Gastrocnemius medialis (tissue), 4 donors: ENCODE data around the gene MGA. TPM values are rescaled to one million over a fixed set of nuclear protein-coding genes. Genes with fewer than 3 reads are reported as not detected.

Experiments
- ATAC-seq, 2 donors: fragments of 150-250 bp; one replicate each; pipeline ENCODE4 v1.9.1; 2016
- DNase-seq, 2 donors: peaks; one replicate each; pipeline ENCODE4 v3.0.0-alpha.2; 2019
- H3K27ac ChIP-seq, 4 donors: fragments of 200-600 bp; sonication (generic); 1 replicate in 1 of 4; 2 replicates in 3 of 4; pipeline ENCODE4 v1.5.1; 2016 to 2018; ENCODE audit warnings: mild to moderate bottlenecking in 2 of 4, moderate library complexity in 1 of 4
- H3K27me3 ChIP-seq, 3 donors: fragments of 200-600 bp; sonication (generic) in 2 of 3; 1 replicate in 1 of 3; 2 replicates in 2 of 3; pipeline versions ENCODE4 v1.5.1 to v1.6.0; 2016 to 2019; ENCODE audit warnings: mild to moderate bottlenecking in 1 of 3, moderate library complexity in 1 of 3
- H3K36me3 ChIP-seq, 2 donors: fragments of 200-600 bp; sonication (generic) in 1 of 2; one replicate each; pipeline ENCODE4 v1.5.1; 2017 to 2018
- H3K4me1 ChIP-seq, 2 donors: fragments of 200-600 bp; sonication (generic) in 1 of 2; one replicate each; pipeline ENCODE4 v1.5.1; 2016 to 2017; ENCODE audit warnings: mild to moderate bottlenecking in 2 of 2
- H3K4me3 ChIP-seq, 4 donors: fragments of 200-600 bp; sonication (generic) in 3 of 4; 1 replicate in 1 of 4; 2 replicates in 3 of 4; pipeline ENCODE4 v1.5.1; 2016 to 2019; ENCODE audit warnings: mild to moderate bottlenecking in 2 of 4
- H3K9me3 ChIP-seq, 3 donors: fragments of 200-600 bp; sonication (generic) in 2 of 3; 1 replicate in 1 of 3; 2 replicates in 2 of 3; pipeline ENCODE4 v1.5.1; 2016 to 2019
- CTCF ChIP-seq, 5 experiments: fragments of 450-650 bp in 3 of 5; fragments of 200-600 bp in 2 of 5; sonication (generic) in 2 of 5; IDR thresholded peaks in 4 of 5; conservative IDR thresholded peaks in 1 of 5; 1 replicate in 4 of 5; 2 replicates in 1 of 5; pipeline ENCODE4 v1.5.1; 2016 to 2019; ENCODE audit warnings: antibody characterized with exemption in 5 of 5, mild to moderate bottlenecking in 3 of 5, moderate library complexity in 3 of 5
- POLR2A ChIP-seq, 2 donors: fragments of 450-650 bp; IDR thresholded peaks; one replicate each; pipeline ENCODE4 v1.6.1; 2017; ENCODE audit warnings: antibody characterized with exemption in 2 of 2, mild to moderate bottlenecking in 2 of 2, moderate library complexity in 2 of 2
- in situ Hi-C, 4 donors: fragments of 200-750 bp; cut with MboI; loops; one replicate each; pipeline versions ENCODE4 v1.15.0 to v1.8.0; 2017; ENCODE audit warnings: low sequenced_read_pairs in 4 of 4
- intact Hi-C: fragments of 100-400 bp; cut with DNase I; formaldehyde crosslinking; loops from one replicate; pipeline ENCODE4 v1.15.1; 2023; ENCODE audit warnings: low total_unique reads
- total RNA-seq, 4 donors: library from RNA; depleted of rRNA; stranded (reverse); fragments of >200 nt; gene quantifications; one replicate each; pipeline versions ENCODE4 v1.1.0 to v1.2.3, GENCODE V29; 2016

MGA gene
- total RNA-seq, 4 donors from 2014 or later, result 17.0 to 27.8 (median 23.6) TPM

- ATAC-seq, result no peak
- TF ChIP-seq POLR2A (IDR thresholded peaks at IDR 0.05) (no peak), CTCF (IDR thresholded peaks at IDR 0.05 in 4 of 5, conservative IDR thresholded peaks at IDR 0.05 in 1 of 5) (no peak)
Observed at GRCh38 chr15:41698779-41699178, 38.6 kb downstream of the MGA start.

GRCh38 chr15:41703120-41703519, 42.9 kb downstream of the MGA start:
- no peak for TF ChIP-seq POLR2A (IDR thresholded peaks at IDR 0.05)
- no peak for TF ChIP-seq CTCF (IDR thresholded peaks at IDR 0.05 in 4 of 5, conservative IDR thresholded peaks at IDR 0.05 in 1 of 5)
- Histone ChIP-seq H3K4me3 (no peak overlapping the region), H3K27me3 (no peaks in the 10 kb centered on the region), H3K4me1 (peaks cover 0 to 4% of the 10 kb centered on the region in 2 donors), H3K27ac (no peak overlapping the region), H3K36me3 (peaks cover 0 to under 1% of the 10 kb centered on the region in 2 donors), H3K9me3 (no peaks in the 10 kb centered on the region)
- ATAC-seq (no peak), DNase-seq (no peak)
- in situ Hi-C loops, result no loop called here
- intact Hi-C loops, result no loop called here

More at GRCh38 chr15:41698779-41699178, 38.6 kb downstream of the MGA start:
- no peak for DNase-seq
- Histone ChIP-seq H3K9me3 (no peaks in the 10 kb centered on the region), H3K27me3 (no peaks in the 10 kb centered on the region), H3K4me1 (peaks cover 0 to 4% of the 10 kb centered on the region in 2 donors), H3K27ac (no peak overlapping the region), H3K4me3 (no peak overlapping the region), H3K36me3 (peaks cover 0 to 7% of the 10 kb centered on the region in 2 donors)
- intact Hi-C loops (no loop called here), in situ Hi-C loops (no loop called here)

GRCh38 chr15:41713047-41713446, 52.8 kb downstream of the MGA start:
- DNase-seq, result no peak
- no peak for TF ChIP-seq CTCF (IDR thresholded peaks at IDR 0.05 in 4 of 5, conservative IDR thresholded peaks at IDR 0.05 in 1 of 5)
- TF ChIP-seq POLR2A (IDR thresholded peaks at IDR 0.05), result no peak

GRCh38 chr15:41714291-41714690, 54.1 kb downstream of the MGA start:
- in situ Hi-C loops (no loop called here), intact Hi-C loops (no loop called here)
- H3K27ac ChIP-seq, result no peak overlapping the region
- no peaks in the 10 kb centered on the region for H3K4me1 ChIP-seq
- H3K4me3 ChIP-seq, result no peak overlapping the region
- peaks cover 0 to 40% of the 10 kb centered on the region in 2 donors for H3K36me3 ChIP-seq
- H3K9me3 ChIP-seq, result no peaks in the 10 kb centered on the region
- TF ChIP-seq POLR2A (IDR thresholded peaks at IDR 0.05) (no peak), CTCF (IDR thresholded peaks at IDR 0.05 in 4 of 5, conservative IDR thresholded peaks at IDR 0.05 in 1 of 5) (no peak)
- no peak for ATAC-seq
- DNase-seq, result no peak
- no peaks in the 10 kb centered on the region for H3K27me3 ChIP-seq

More at GRCh38 chr15:41713047-41713446, 52.8 kb downstream of the MGA start:
- Histone ChIP-seq H3K27me3 (no peaks in the 10 kb centered on the region), H3K27ac (no peak overlapping the region), H3K9me3 (no peaks in the 10 kb centered on the region), H3K36me3 (peaks cover 0 to 52% of the 10 kb centered on the region in 2 donors), H3K4me1 (no peaks in the 10 kb centered on the region), H3K4me3 (no peak overlapping the region)
- in situ Hi-C loops, result no loop called here
- intact Hi-C loops, result no loop called here
- ATAC-seq, result no peak

GRCh38 chr15:41716864-41717263, 56.7 kb downstream of the MGA start:
- peaks cover 0 to 14% of the 10 kb centered on the region in 2 donors for H3K36me3 ChIP-seq
- in situ Hi-C loops (no loop called here), intact Hi-C loops (no loop called here)
- DNase-seq, result no peak
- TF ChIP-seq CTCF (IDR thresholded peaks at IDR 0.05 in 4 of 5, conservative IDR thresholded peaks at IDR 0.05 in 1 of 5) (no peak), POLR2A (IDR thresholded peaks at IDR 0.05) (no peak)
- H3K27ac ChIP-seq, result no peak overlapping the region
- no peaks in the 10 kb centered on the region for H3K4me1 ChIP-seq
- H3K9me3 ChIP-seq, result no peaks in the 10 kb centered on the region
- H3K4me3 ChIP-seq, result no peak overlapping the region
- no peaks in the 10 kb centered on the region for H3K27me3 ChIP-seq
- no peak for ATAC-seq
